IMR-90 (cell line): ENCODE results near the gene FOXK2. TPM values are rescaled to one million over a fixed set of nuclear protein-coding genes. Genes with fewer than 3 reads are reported as not detected.

Experiments
- ATAC-seq: fragments of 200-7000 bp; cut with Tn5 transposase; 2 replicates; pipeline ENCODE4 v1.9.1; 2020; ENCODE audit warnings: low read depth, mild to moderate bottlenecking, moderate library complexity
- BruUV-seq: library from RNA; stranded (reverse); fragments of 400-500 nt; replicated peaks from 2 replicates; lab custom pipeline; 2021; lab: Mats Ljungman, UMichigan
- CTCF ChIA-PET: fragments of 300-600 bp; formaldehyde crosslinking; extraction: SDS; loops from one replicate; lab custom pipeline; 2021; ENCODE audit warnings: antibody characterized with exemption; lab: Yijun Ruan, JAX
- POLR2A ChIA-PET: fragments of 300-600 bp; sonication (Branson Sonifier 250); formaldehyde crosslinking; loops from one replicate; lab custom pipeline; 2022; ENCODE audit warnings: antibody characterized with exemption; ENCODE audit not compliant: unreplicated experiment; lab: Charles Lee
- DNase-seq: peaks from one replicate; pipeline ENCODE4 v3.0.0; 2013
- H2AFZ ChIP-seq: replicated peaks from 2 replicates; pipeline ENCODE3; 2013; ENCODE audit warnings: low read length, mild to moderate bottlenecking; ENCODE audit not compliant: poor library complexity
- H2AK5ac ChIP-seq: 2 replicates; pipeline ENCODE4 v1.6.1; 2013; ENCODE audit warnings: low read depth, low read length, inconsistent platforms
- H2AK9ac ChIP-seq: replicated peaks from 2 replicates; pipeline ENCODE3; 2013; ENCODE audit warnings: mild to moderate bottlenecking, low read depth, low read length, moderate library complexity; ENCODE audit not compliant: poor library complexity
- H2BK120ac ChIP-seq: 2 replicates; pipeline ENCODE4 v1.6.1; 2013; ENCODE audit warnings: low read depth, low read length, inconsistent platforms
- H2BK15ac ChIP-seq: 3 replicates; pipeline ENCODE4 v1.6.1; 2013; ENCODE audit warnings: low read depth, low read length, inconsistent platforms
- H2BK20ac ChIP-seq: 2 replicates; pipeline ENCODE4 v1.6.1; 2013; ENCODE audit warnings: low read depth, mild to moderate bottlenecking, inconsistent platforms, low read length, moderate library complexity
- H2BK5ac ChIP-seq: 2 replicates; pipeline ENCODE4 v1.6.1; 2013; ENCODE audit warnings: mild to moderate bottlenecking, low read depth, low read length, inconsistent platforms; ENCODE audit not compliant: poor library complexity, severe bottlenecking
- H3K14ac ChIP-seq: replicated peaks from 2 replicates; pipeline ENCODE4 v1.6.1; 2013; ENCODE audit warnings: low read depth, low read length, inconsistent platforms
- H3K18ac ChIP-seq: 2 replicates; pipeline ENCODE4 v1.6.1; 2013; ENCODE audit warnings: low read depth, low read length, control low read depth
- H3K23ac ChIP-seq: 2 replicates; pipeline ENCODE4 v1.6.1; 2013; ENCODE audit warnings: low read depth, low read length, inconsistent platforms
- H3K27ac ChIP-seq: 2 replicates; pipeline ENCODE4 v1.5.1; 2013; ENCODE audit warnings: mild to moderate bottlenecking, control low read depth, low read length; ENCODE audit not compliant: insufficient read depth
- H3K27me3 ChIP-seq: 2 replicates; pipeline ENCODE4 v1.6.1; 2013; ENCODE audit warnings: low read length; ENCODE audit not compliant: control insufficient read depth, insufficient read depth
- H3K36me3 ChIP-seq: 2 replicates; pipeline ENCODE4 v1.6.1; 2013; ENCODE audit warnings: low read length, mixed read lengths; ENCODE audit not compliant: control insufficient read depth, insufficient read depth
- H3K4ac ChIP-seq: 2 replicates; pipeline ENCODE4 v1.6.1; 2013; ENCODE audit warnings: low read depth, low read length, inconsistent platforms
- H3K4me1 ChIP-seq: 2 replicates; pipeline ENCODE4 v1.6.1; 2013; ENCODE audit warnings: low read length, mixed read lengths; ENCODE audit not compliant: control insufficient read depth, insufficient read depth
- H3K4me2 ChIP-seq: 2 replicates; pipeline ENCODE4 v1.6.1; 2013; ENCODE audit warnings: low read depth, mild to moderate bottlenecking, control low read depth, low read length, moderate library complexity
- H3K4me3 ChIP-seq: 2 replicates; pipeline ENCODE4 v1.5.1; 2013; ENCODE audit warnings: low read depth, mild to moderate bottlenecking, control low read depth, low read length, moderate library complexity; ENCODE audit not compliant: insufficient read depth
- H3K56ac ChIP-seq: 2 replicates; pipeline ENCODE4 v1.6.1; 2013; ENCODE audit warnings: low read length, inconsistent platforms; ENCODE audit not compliant: insufficient read depth; ENCODE audit errors: extremely low read depth
- H3K79me1 ChIP-seq, 2 experiments: 2 replicates each; pipeline ENCODE4 v1.6.1; 2013; ENCODE audit warnings: low read length in 2 of 2, inconsistent platforms in 1 of 2, low read depth in 1 of 2
- H3K9ac ChIP-seq: 2 replicates; pipeline ENCODE4 v1.6.1; 2013; ENCODE audit warnings: low read depth, low read length, control low read depth
- H3K9me1 ChIP-seq: 2 replicates; pipeline ENCODE4 v1.6.1; 2013; ENCODE audit warnings: low read length, inconsistent platforms; ENCODE audit not compliant: insufficient read depth
- H3K9me3 ChIP-seq: 2 replicates; pipeline ENCODE4 v1.6.1; 2013; ENCODE audit warnings: low read length; ENCODE audit not compliant: control insufficient read depth, insufficient read depth
- H4K20me1 ChIP-seq: 2 replicates; pipeline ENCODE4 v1.6.1; 2013; ENCODE audit warnings: low read length, inconsistent platforms; ENCODE audit not compliant: insufficient read depth
- H4K5ac ChIP-seq: 2 replicates; pipeline ENCODE4 v1.6.1; 2013; ENCODE audit warnings: mild to moderate bottlenecking, low read depth, low read length, control low read depth
- H4K8ac ChIP-seq, 2 experiments: 2 replicates each; pipeline ENCODE4 v1.6.1; 2013; ENCODE audit warnings: low read depth in 2 of 2, low read length in 2 of 2, control low read depth in 1 of 2, inconsistent platforms in 1 of 2
- H4K91ac ChIP-seq: 2 replicates; pipeline ENCODE4 v1.6.1; 2013; ENCODE audit warnings: low read depth, low read length, inconsistent platforms; ENCODE audit not compliant: insufficient read depth
- RFX5 ChIP-seq: IDR thresholded peaks from 2 replicates; pipeline ENCODE4 v1.8.0; 2012; ENCODE audit warnings: low read depth, mild to moderate bottlenecking, low read length, moderate library complexity
- WGBS, 2 experiments: methylation state at CpG; one replicate each; pipeline versions ENCODE4 v1.1.5 to v1.1.7; 2013; ENCODE audit warnings: missing lambda C conversion rate in 2 of 2; ENCODE audit not compliant: insufficient read length in 1 of 2; ENCODE audit errors: extremely low coverage in 2 of 2; 5-methylcytosine and 5-hydroxymethylcytosine counted together
- dilution Hi-C: fragments of 300-500 bp; cut with HindIII; formaldehyde crosslinking; loops from one replicate; pipeline ENCODE4 v1.14.3; 2018; ENCODE audit warnings: low sequenced_read_pairs; ENCODE audit not compliant: unreplicated experiment
- in situ Hi-C: fragments of 300-500 bp; cut with MboI; formaldehyde crosslinking; loops from 3 replicates; pipeline ENCODE4 v1.14.3; 2019; ENCODE audit warnings: low sequenced_read_pairs, inconsistent platforms, mixed read lengths
- intact Hi-C: fragments of 100-400 bp; cut with micrococcal nuclease; formaldehyde crosslinking; loops from 2 replicates; pipeline ENCODE4 v1.10.0; 2022
- polyA plus RNA-seq, 3 experiments: library from polyadenylated mRNA; depleted of rRNA; stranded (reverse); fragments of >200 nt; gene quantifications; 2 replicates each; pipeline ENCODE4 v1.2.3, GENCODE V29; 2012; ENCODE audit warnings: low replicate concordance in 1 of 3
- total RNA-seq: library from RNA; depleted of rRNA; stranded (reverse); fragments of >200 nt; gene quantifications from 2 replicates; pipeline ENCODE4 v1.2.3, GENCODE V29; 2012

The FOXK2 gene
- total and polyA plus RNA-seq, 2 of the 4 experiments (the other 2 are of a cell fraction) = 12.5 to 20.0 TPM

- Histone ChIP-seq H2AK5ac (no peak overlapping the region), H3K23ac (no peak overlapping the region), H2BK15ac (no peak overlapping the region), H3K79me1 (peaks cover 26 to 69% of the 10 kb centered on the region in 2 experiments), H3K4me1 (peaks cover 1% of the 10 kb centered on the region; the same call in 1 of the 2 replicates), H2BK120ac (no peak overlapping the region), H4K8ac (no peak overlapping the region), H4K20me1 (peaks cover 77% of the 10 kb centered on the region), H3K27ac (no peak overlapping the region), H3K4ac (no peak overlapping the region), H4K5ac (no peak overlapping the region), H3K14ac (no peak overlapping the region), H3K9me1 (peaks cover 10% of the 10 kb centered on the region; the same call in 1 of the 2 replicates), H3K36me3 (peaks cover 34% of the 10 kb centered on the region), H2BK20ac (no peak overlapping the region), H4K91ac (no peak overlapping the region), H3K18ac (no peak overlapping the region), H2AFZ (no peak overlapping the region), H3K9ac (no peak overlapping the region), H3K4me3 (no peak overlapping the region), H3K9me3 (no peaks in the 10 kb centered on the region), H3K27me3 (no peaks in the 10 kb centered on the region), H2AK9ac (no peak overlapping the region), H2BK5ac (no peak overlapping the region), H3K4me2 (no peak overlapping the region), H3K56ac (no peak overlapping the region)
- intact Hi-C loops = no loop called here
- ATAC-seq (no peak), DNase-seq (no peak)
- no TSS peak for BruUV-seq
- no peak for TF ChIP-seq RFX5
- in situ Hi-C loops = no loop called here
- POLR2A ChIA-PET = no interaction called here
- WGBS, 2 experiments = 68% methylated on average over 3 of the region's 16 CpGs; no CpG with 5 or more reads in 1 of the 2 experiments
- CTCF ChIA-PET = interaction anchor here (0.6 to 0.7 kb wide), 2 partner anchors 26 to 143 kb away, joined by 3 to 4 read pairs; no protein-coding TSS in a partner anchor
- dilution Hi-C loops = no loop called here
Measured at GRCh38 chr17:82636626-82637598, 117.4 kb downstream of the FOXK2 start.
